CD8-positive, alpha-beta memory T cell (primary cell): ENCODE results near the gene TIMP3. TPM values are rescaled to one million over a fixed set of nuclear protein-coding genes. Genes with fewer than 3 reads are reported as not detected.

Source experiments
- CTCF ChIA-PET: fragments of 350-600 bp; sonication (Branson Sonifier 250); formaldehyde crosslinking; loops from one replicate; lab custom pipeline; 2021; ENCODE audit warnings: antibody characterized with exemption; lab: Charles Lee
- POLR2A ChIA-PET: fragments of 350-600 bp; sonication (Branson Sonifier 250); formaldehyde crosslinking; loops from one replicate; lab custom pipeline; 2021; ENCODE audit warnings: antibody characterized with exemption; lab: Charles Lee
- DNase-seq, 5 donors: peaks; one replicate each; pipeline versions ENCODE4 v3.0.0 to v3.0.0-alpha.2; 2020 to 2022; ENCODE audit warnings: mixed read lengths in 1 of 5
- H3K27ac ChIP-seq: one replicate; pipeline ENCODE4 v1.7.0; 2013; ENCODE audit warnings: low read depth, mild to moderate bottlenecking, low read length, moderate library complexity
- H3K27me3 ChIP-seq: 2 replicates; pipeline ENCODE4 v1.7.0; 2013; ENCODE audit warnings: low read length, mild to moderate bottlenecking; ENCODE audit not compliant: insufficient read depth, poor library complexity, severe bottlenecking
- H3K36me3 ChIP-seq: 2 replicates; pipeline ENCODE4 v1.7.0; 2013; ENCODE audit warnings: mild to moderate bottlenecking, low read length, moderate library complexity; ENCODE audit not compliant: insufficient read depth
- H3K4me1 ChIP-seq: 2 replicates; pipeline ENCODE4 v1.7.0; 2013; ENCODE audit warnings: mild to moderate bottlenecking, low read length, moderate library complexity; ENCODE audit not compliant: insufficient read depth
- H3K4me3 ChIP-seq: 2 replicates; pipeline ENCODE4 v1.7.0; 2013; ENCODE audit warnings: mild to moderate bottlenecking, low read length
- H3K9me3 ChIP-seq: 2 replicates; pipeline ENCODE4 v1.7.0; 2013; ENCODE audit warnings: mild to moderate bottlenecking, low read length
- H3K27ac Mint-ChIP-seq, 8 donors: one replicate each; pipeline ENCODE4 v1.8.0; 2020 to 2021; ENCODE audit warnings: mixed read lengths in 8 of 8, mild to moderate bottlenecking in 6 of 8, inconsistent platforms in 3 of 8, moderate library complexity in 3 of 8
- H3K27me3 Mint-ChIP-seq, 2 donors: one replicate each; pipeline ENCODE4 v1.8.0; 2020 to 2021; ENCODE audit warnings: mixed read lengths in 2 of 2, mild to moderate bottlenecking in 1 of 2, moderate library complexity in 1 of 2
- H3K36me3 Mint-ChIP-seq, 3 donors: one replicate each; pipeline ENCODE4 v1.8.0; 2020 to 2021; ENCODE audit warnings: mixed read lengths in 3 of 3, inconsistent platforms in 1 of 3, mild to moderate bottlenecking in 1 of 3
- H3K4me1 Mint-ChIP-seq, 3 donors: one replicate each; pipeline ENCODE4 v1.8.0; 2020 to 2021; ENCODE audit warnings: mixed read lengths in 3 of 3, inconsistent platforms in 1 of 3, mild to moderate bottlenecking in 1 of 3
- H3K4me3 Mint-ChIP-seq, 7 donors: one replicate each; pipeline ENCODE4 v1.8.0; 2020 to 2021; ENCODE audit warnings: mixed read lengths in 7 of 7, mild to moderate bottlenecking in 6 of 7, moderate library complexity in 4 of 7, inconsistent platforms in 2 of 7
- H3K9me3 Mint-ChIP-seq, 5 donors: one replicate each; pipeline ENCODE4 v1.8.0; 2020 to 2022; ENCODE audit warnings: mixed read lengths in 5 of 5, mild to moderate bottlenecking in 3 of 5, moderate library complexity in 2 of 5, inconsistent platforms in 1 of 5
- polyA plus RNA-seq: library from polyadenylated mRNA; unstranded; fragments of 300-500 nt; fragmentation: Illumina TruSeq; gene quantifications from one replicate; pipeline ENCODE4 v1.2.3, GENCODE V29; 2021
- total RNA-seq, 2 experiments: library from RNA; stranded (reverse); gene quantifications; one replicate each; pipeline ENCODE4 v1.2.3, GENCODE V29; 2021

TIMP3 gene
- total and polyA plus RNA-seq, 3 experiments from 2014 or later, result 0.22 to 0.24 TPM; not detected in 1

DNA sequence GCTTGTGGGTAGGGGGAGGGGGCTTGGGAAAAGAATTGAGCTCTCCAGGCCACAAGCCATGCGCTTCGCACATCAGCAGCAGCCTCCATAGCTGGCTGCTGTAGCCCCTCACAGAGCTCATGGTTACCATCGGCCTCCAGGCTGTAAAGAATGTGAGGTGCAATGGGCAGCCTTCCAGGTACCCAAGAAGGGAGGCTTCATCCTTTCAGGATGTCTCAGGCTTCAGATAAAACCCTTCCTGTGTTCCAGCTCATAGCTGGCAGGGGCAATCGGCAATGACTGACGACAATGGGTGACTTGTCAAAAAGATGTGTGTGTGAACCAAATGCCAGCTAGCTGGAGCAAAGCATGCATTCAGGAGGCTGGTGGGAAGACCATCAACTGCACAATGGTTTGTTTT lies 102.0 kb downstream of the TIMP3 start:
- Histone ChIP-seq H3K4me3 (no peak overlapping the region), H3K9me3 (no peaks in the 10 kb centered on the region), H3K4me1 (no peaks in the 10 kb centered on the region), H3K36me3 (no peaks in the 10 kb centered on the region), H3K27me3 (no peaks in the 10 kb centered on the region), H3K27ac (no peak overlapping the region)
- Mint-ChIP-seq H3K9me3 (no peaks in the 10 kb centered on the region), H3K36me3 (no peaks in the 10 kb centered on the region), H3K27me3 (peaks cover 0 to 3% of the 10 kb centered on the region in 2 donors), H3K27ac (peak overlapping the region in 1 of 8 donors; percentile 58), H3K4me3 (no peak overlapping the region), H3K4me1 (no peaks in the 10 kb centered on the region)
- no peak for DNase-seq
- ChIA-PET CTCF (no interaction called here), POLR2A (no interaction called here)

DNA sequence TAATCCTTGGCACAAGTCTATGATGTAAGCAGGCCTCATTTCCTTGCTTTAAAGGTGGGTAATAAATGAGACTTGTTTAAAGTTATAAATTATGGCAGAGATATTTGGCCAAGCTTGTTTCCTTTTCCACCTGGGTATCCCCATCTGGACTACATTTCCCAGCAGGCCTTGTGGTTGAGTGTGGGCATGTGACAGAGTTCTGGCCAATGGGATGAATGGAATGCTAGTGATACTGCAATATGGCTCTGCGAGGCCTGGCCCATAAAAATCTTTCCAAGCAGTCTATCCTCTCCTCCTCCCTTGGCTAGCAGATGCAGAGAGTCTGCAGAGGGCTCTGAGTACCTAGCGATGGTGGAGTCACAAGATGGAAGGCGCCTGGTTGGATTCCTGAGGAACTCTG lies 102.5 kb downstream of the TIMP3 start:
- no peaks in the 10 kb centered on the region for H3K36me3 ChIP-seq
- ChIA-PET CTCF (no interaction called here), POLR2A (no interaction called here)
- DNase-seq, result no peak
- no peak overlapping the region for H3K27ac ChIP-seq
- H3K27me3 ChIP-seq, result no peaks in the 10 kb centered on the region
- Mint-ChIP-seq H3K9me3 (no peaks in the 10 kb centered on the region), H3K36me3 (no peaks in the 10 kb centered on the region), H3K27me3 (peaks cover 0 to 3% of the 10 kb centered on the region in 2 donors), H3K4me1 (no peaks in the 10 kb centered on the region), H3K4me3 (no peak overlapping the region), H3K27ac (no peak overlapping the region)
- no peaks in the 10 kb centered on the region for H3K4me1 ChIP-seq
- no peak overlapping the region for H3K4me3 ChIP-seq
- no peaks in the 10 kb centered on the region for H3K9me3 ChIP-seq

DNA sequence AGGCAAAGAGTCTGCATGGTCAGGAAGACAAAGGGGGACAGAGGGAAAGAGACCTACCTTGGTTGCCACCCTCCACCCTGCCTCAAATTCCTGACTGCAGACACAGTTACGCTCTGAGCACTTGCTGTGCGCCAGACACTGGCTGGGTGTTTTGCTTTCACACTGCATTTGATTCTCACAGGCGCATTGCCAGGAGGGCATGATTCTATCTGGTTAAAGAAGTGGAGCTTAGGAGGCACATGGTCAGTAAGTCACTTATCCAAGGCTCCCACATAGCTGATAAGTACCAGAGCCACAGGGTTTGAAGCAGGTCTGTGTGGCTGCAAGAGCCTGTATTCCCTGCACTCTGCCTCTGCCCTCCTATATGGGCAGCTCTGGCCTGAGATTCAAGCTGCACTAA lies 103.9 kb downstream of the TIMP3 start:
- H3K9me3 Mint-ChIP-seq, result peaks cover 0 to 2% (median 0%) of the 10 kb centered on the region in 5 donors
- peaks cover 0 to 3% of the 10 kb centered on the region in 2 donors for H3K27me3 Mint-ChIP-seq
- Histone ChIP-seq H3K9me3 (no peaks in the 10 kb centered on the region), H3K36me3 (no peaks in the 10 kb centered on the region), H3K4me1 (no peaks in the 10 kb centered on the region), H3K27me3 (no peaks in the 10 kb centered on the region), H3K4me3 (no peak overlapping the region), H3K27ac (no peak overlapping the region)
- CTCF ChIA-PET, result no interaction called here
- POLR2A ChIA-PET, result no interaction called here
- H3K4me3 Mint-ChIP-seq, result no peak overlapping the region
- H3K4me1 Mint-ChIP-seq, result no peaks in the 10 kb centered on the region
- no peak for DNase-seq
- no peaks in the 10 kb centered on the region for H3K36me3 Mint-ChIP-seq
- no peak overlapping the region for H3K27ac Mint-ChIP-seq

DNA sequence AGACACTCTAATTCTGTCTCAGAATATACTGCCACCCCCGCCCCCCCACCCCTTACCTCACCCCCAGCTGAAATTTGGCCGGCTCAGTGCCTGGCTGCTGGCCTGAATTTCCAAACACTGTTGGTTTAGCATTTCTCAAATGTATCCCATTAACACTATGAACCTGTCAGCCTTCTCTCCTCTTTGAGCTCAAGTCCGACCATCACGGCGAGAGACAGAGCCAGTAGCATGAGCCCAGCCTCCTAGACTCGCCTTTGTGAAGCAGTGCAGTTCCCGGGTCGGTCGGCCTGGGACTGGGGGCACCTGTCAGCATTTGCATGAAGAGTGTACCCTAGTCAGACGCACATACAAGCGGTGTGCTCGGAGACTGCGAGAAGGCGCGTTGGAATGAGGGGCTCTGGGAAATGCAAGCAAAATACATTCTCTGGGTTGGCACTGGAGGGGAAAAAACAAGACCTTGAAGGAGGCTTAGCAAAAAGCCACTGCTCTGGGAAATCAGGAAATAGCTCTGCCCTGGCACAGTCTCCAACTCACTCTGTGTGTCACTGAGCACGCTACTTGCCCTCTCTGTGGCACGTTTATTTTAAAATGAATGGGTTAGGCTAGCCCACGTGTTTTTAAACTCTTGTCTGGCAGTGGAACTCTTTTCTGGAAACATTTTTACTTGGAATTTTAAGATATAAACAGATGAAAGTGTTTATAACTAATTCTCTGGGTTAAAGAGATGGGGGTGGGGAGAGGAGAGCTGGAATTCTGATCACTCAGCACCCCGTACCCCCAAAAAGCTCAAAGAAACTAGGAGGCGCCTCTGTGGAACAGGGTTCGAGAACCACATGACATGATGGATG lies 108.3 kb downstream of the TIMP3 start:
- Mint-ChIP-seq H3K4me1 (no peaks in the 10 kb centered on the region), H3K27ac (no peak overlapping the region), H3K4me3 (no peak overlapping the region), H3K9me3 (peaks cover 0 to 5% (median 0%) of the 10 kb centered on the region in 5 donors), H3K27me3 (peaks cover 1 to 3% of the 10 kb centered on the region in 2 donors), H3K36me3 (no peaks in the 10 kb centered on the region)
- no peaks in the 10 kb centered on the region for H3K4me1 ChIP-seq
- H3K27ac ChIP-seq, result no peak overlapping the region
- DNase-seq, result no peak
- POLR2A ChIA-PET, result no interaction called here
- no peaks in the 10 kb centered on the region for H3K36me3 ChIP-seq
- H3K4me3 ChIP-seq, result no peak overlapping the region
- H3K9me3 ChIP-seq, result no peaks in the 10 kb centered on the region
- CTCF ChIA-PET, result no interaction called here
- no peaks in the 10 kb centered on the region for H3K27me3 ChIP-seq

DNA sequence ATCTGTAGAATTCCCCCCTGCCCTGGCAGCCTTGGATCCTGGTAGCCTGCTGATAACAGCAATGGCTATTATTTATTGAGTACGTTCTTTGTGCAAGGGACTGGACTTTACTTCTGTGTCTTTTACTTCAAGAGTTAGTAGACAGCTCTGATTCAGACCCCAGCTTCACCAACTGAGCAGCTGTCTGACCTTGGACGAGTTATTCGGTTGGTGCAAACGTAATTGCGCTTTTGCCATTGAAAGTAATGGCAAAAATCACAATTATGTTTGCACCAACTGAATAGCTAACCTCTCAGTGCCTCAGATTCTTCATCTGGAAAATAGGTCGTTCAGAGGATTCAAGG lies 108.9 kb downstream of the TIMP3 start:
- Histone ChIP-seq H3K27me3 (no peaks in the 10 kb centered on the region), H3K9me3 (no peaks in the 10 kb centered on the region), H3K27ac (no peak overlapping the region), H3K4me3 (no peak overlapping the region), H3K4me1 (no peaks in the 10 kb centered on the region), H3K36me3 (no peaks in the 10 kb centered on the region)
- Mint-ChIP-seq H3K4me1 (no peaks in the 10 kb centered on the region), H3K27ac (no peak overlapping the region), H3K4me3 (no peak overlapping the region), H3K36me3 (no peaks in the 10 kb centered on the region), H3K9me3 (peaks cover 0 to 5% (median 3%) of the 10 kb centered on the region in 5 donors), H3K27me3 (peaks cover 1 to 3% of the 10 kb centered on the region in 2 donors)
- ChIA-PET CTCF (no interaction called here), POLR2A (no interaction called here)
- DNase-seq, result no peak

DNA sequence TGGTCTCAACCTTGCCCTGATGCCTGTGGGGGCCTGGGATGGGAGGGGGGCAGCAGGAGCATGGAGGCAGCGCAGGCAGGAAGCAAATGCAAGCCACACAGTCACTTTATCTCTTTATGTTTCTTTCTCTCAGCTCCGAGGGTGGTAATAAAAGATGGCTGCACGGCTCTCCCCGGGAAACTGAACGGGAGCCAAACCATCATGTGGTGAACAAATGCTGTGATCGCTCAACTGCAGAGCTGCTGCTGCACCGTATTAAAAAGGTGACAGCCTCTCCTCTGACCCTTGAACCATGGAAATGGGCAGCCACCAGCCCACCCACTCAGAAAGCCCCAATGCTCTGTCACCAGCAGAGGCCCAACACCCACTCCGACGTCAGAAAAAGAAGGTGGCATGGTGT lies 110.0 kb downstream of the TIMP3 start:
- Mint-ChIP-seq H3K36me3 (no peaks in the 10 kb centered on the region), H3K27ac (no peak overlapping the region), H3K4me1 (no peaks in the 10 kb centered on the region), H3K27me3 (peaks cover 0 to 4% of the 10 kb centered on the region in 2 donors), H3K9me3 (peaks cover 0 to 10% (median 4%) of the 10 kb centered on the region in 5 donors), H3K4me3 (no peak overlapping the region)
- CTCF ChIA-PET, result no interaction called here
- no peaks in the 10 kb centered on the region for H3K36me3 ChIP-seq
- DNase-seq, result no peak
- no peaks in the 10 kb centered on the region for H3K9me3 ChIP-seq
- H3K4me1 ChIP-seq, result no peaks in the 10 kb centered on the region
- no peaks in the 10 kb centered on the region for H3K27me3 ChIP-seq
- H3K4me3 ChIP-seq, result no peak overlapping the region
- no peak overlapping the region for H3K27ac ChIP-seq
- POLR2A ChIA-PET, result no interaction called here
